GM13976 (cell line): ENCODE measurements around the gene ZNF764.

ENCODE experiments used
- DNase-seq: peaks from one replicate; pipeline ENCODE4 v3.0.0; 2012; ENCODE audit warnings: low spot score
- in situ Hi-C: fragments of 300-500 bp; cut with MboI; formaldehyde crosslinking; loops from one replicate; pipeline ENCODE4 v1.12.0; 2022; ENCODE audit warnings: low sequenced_read_pairs, mixed read lengths, inconsistent platforms; ENCODE audit not compliant: unreplicated experiment
- TF ChIP-seq, protein P1 (sequence below): IDR thresholded peaks from 2 replicates; pipeline ENCODE4 v1.5.1; 2012; ENCODE audit warnings: borderline replicate concordance, mild to moderate bottlenecking; ENCODE audit not compliant: insufficient read depth; ENCODE audit errors: extremely low read depth, missing control alignments, control extremely low read depth

Gene ZNF764

DNA sequence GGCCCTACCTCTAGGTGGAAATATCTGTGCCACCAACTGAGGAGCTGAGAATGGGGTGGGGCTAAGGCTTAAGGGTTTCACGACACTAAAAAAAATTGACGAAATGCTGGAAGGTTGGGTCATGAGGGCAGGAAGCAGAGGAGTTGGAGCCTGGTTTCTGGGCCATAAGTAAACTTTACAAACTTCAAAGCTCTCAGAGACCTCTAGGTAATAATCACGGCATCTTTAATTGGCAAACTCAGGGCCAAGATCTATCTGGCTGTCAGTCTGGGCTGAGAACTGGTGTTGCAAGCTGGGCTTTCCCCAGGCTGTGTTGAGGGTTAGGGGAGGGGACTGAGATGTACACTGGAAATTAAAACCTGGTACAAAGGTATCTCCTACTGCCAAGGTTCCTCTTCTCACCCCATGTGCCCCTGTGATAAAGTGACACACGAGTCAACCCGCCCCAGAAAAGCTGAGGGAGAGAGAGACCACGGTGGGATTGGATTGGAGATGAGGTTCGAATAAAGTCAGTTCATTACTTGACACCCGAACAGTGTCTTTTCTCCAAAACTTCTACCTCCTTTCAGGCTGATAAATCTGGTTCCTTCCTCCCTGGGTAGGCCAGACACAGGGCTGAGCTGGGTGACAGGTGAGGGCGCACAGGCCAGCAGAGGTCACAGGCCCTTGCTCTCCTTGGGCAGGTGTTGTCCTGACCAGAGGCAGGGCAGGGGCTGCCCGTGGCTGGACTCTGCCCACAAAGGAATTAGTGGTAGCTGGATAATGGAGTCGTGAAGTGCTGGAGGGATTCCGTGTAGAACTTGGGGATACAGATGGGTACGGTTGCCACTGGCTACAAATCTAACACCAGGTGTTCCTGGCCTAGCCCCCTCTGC lies 27.8 kb downstream of the ZNF764 start:
- TF ChIP-seq, protein P1, sequence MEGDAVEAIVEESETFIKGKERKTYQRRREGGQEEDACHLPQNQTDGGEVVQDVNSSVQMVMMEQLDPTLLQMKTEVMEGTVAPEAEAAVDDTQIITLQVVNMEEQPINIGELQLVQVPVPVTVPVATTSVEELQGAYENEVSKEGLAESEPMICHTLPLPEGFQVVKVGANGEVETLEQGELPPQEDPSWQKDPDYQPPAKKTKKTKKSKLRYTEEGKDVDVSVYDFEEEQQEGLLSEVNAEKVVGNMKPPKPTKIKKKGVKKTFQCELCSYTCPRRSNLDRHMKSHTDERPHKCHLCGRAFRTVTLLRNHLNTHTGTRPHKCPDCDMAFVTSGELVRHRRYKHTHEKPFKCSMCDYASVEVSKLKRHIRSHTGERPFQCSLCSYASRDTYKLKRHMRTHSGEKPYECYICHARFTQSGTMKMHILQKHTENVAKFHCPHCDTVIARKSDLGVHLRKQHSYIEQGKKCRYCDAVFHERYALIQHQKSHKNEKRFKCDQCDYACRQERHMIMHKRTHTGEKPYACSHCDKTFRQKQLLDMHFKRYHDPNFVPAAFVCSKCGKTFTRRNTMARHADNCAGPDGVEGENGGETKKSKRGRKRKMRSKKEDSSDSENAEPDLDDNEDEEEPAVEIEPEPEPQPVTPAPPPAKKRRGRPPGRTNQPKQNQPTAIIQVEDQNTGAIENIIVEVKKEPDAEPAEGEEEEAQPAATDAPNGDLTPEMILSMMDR: no peak
- no peak for DNase-seq
- in situ Hi-C loops: no loop called here

DNA sequence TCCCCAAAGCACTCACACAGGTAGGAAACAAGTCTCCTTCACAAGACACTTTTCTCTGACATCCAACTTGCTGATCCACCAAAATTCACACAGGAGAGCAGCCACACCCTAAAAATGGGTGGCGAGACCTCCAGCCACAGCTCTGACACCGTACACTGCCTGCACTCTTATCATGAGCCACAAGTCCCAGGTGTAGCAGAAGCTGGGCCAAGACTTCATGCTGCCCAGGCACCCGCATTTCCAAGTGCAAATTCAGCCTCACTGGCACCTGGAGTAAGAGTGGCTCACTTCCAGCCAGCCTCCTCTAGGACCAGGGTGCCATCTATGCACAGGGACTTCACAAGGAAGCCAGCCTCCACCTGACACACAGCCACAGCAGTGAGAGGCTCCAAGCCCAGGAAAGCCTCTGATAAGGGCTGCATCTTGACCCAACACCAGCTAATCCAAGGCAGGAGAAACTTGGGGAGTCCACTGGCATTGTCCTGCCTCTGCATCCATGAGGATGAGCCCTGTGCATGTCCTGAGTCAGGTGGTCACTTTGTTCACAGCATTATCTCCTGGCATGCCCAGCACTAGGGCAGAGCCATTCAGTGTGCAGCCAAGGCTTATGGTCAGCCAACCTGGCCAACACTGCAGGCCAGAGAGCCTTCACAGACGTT lies 29.2 kb downstream of the ZNF764 start:
- TF ChIP-seq, protein P1: no peak

DNA sequence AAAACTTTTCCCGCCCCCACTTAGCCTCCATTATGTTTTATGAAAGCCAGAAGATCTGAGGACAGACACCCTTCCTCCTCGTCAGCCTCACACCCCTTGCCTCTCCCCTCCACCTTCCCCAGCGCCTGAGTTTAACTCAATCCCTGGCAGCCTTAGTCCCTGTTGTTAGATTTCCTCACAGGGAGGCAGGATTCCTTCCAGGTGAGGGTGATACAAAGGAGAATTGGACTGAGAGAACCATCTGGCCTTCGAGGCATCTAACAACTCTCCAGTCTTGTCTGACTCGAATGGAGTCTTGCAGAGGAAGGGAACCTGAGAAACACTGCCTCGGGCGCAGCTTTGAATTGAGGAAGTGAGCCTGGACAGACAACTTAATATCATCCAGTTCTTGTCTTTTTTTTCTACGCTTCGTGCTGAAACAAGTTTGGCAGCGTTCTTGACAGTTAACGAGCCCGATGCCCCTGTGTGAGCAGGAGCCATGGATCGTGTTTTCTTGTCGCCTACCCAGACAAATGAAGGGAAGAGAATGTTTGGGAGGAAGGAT lies 30.5 kb downstream of the ZNF764 start:
- in situ Hi-C loops: loop anchor here (10.0 kb wide), 1 partner anchor 93 kb away; the partner anchor contains the start of gene DCTPP1
- TF ChIP-seq, protein P1: no peak
- peak; percentile 68 for DNase-seq

More for the DNA sequence above, 29.2 kb downstream of the ZNF764 start:
- no peak for DNase-seq
- in situ Hi-C loops: loop anchor here (10.0 kb wide), 1 partner anchor 94 kb away; the partner anchor contains the start of gene DCTPP1

DNA sequence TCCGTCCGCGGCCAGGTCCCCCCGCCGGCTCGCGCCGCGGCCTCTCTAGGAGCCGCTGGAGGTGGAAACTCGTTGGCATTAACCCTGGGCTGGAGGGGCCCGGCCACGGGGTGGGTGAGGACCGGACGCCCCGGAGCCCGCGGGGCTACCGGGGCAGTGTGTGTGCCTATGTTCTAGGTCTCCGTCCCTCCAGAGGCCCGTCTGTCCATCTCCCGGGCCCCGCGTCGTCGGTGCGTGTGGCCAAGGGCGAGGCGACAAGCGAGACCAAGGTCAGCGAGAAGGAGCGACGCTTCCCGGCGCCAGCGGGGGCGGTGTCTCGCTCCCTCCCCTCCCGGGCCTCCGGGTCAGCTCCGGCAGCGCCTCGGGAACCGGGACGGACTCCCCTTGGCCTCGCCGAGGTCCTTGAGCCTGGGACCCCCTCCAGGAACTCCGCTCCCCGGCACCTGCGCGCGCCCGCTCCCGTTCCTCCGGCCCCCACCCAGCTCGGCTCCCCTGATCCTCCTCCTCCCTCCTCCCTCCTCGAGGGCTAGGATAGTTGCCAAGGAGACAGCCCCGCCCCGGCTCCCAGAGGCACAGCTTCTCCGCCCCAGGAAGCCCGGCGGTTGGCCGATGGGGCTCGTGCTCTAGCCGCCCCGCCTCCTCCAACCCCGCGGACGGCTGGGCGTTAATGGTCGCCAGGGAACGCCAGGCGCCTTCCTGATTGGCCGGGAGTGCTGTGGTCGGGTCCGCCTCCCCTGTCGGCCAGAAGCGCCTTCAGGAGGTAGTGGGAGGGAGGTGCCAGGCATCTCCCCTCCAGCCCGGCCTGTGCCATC lies 31.1 kb downstream of the ZNF764 start:
- in situ Hi-C loops: loop anchor here (10.0 kb wide), 1 partner anchor 92 kb away; the partner anchor contains the start of gene DCTPP1

DNA sequence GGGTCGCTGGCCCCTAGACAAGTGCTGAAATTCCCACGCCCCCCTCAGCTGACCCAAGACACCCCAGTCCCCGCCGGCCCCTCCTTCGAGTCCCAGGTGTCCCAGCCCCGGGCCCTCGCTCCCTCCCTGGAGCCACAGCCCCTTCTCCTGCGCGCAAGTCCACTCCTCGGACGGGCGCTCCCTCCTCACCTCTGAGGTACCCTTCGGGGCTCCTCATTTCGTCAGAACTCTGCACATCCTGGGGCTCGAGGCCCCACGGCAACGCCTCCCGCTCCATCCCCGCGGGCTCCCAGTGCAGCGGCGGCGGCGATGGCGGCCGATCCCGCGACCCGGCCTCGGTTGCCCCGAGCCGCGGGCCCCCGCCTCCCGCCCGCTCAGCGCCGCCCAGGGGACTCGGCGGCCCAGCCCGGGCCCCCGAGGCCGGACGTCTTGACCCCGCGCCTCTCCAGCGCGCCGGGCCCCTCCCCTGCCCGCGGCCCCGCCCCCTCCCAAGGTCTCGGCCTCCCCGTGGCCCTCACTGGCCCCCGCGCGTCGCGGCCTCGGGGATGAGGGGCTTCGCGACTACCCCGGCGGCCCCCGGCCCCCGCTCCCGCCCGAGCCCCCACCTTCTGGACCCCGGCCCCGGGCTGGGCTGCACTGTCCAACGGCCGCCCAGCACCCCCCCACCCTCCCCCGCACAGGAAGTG lies 31.9 kb downstream of the ZNF764 start, which contains the start of gene ZNF768:
Gene ZNF768 (minus strand): TSS at position 430 of the 686 bp plus-strand sequence. CDS start 153 bp downstream, at position 277.
- TF ChIP-seq, protein P1: no peak
- in situ Hi-C loops: loop anchor here (10.0 kb wide), 1 partner anchor 91 kb away; the partner anchor contains the start of gene DCTPP1
- DNase-seq: peak; percentile 88

More for the DNA sequence above, 31.1 kb downstream of the ZNF764 start:
- peak; percentile 97 for DNase-seq
- TF ChIP-seq, protein P1: no peak
